Endothelial cell of umbilical vein (primary cell): ENCODE measurements around the gene CTSK. TPM values are rescaled to one million over a fixed set of nuclear protein-coding genes. Genes with fewer than 3 reads are reported as not detected.
A peak's percentile ranks its signal among the peaks of the same experiment; 100 is the strongest.

Experiments
- BruUV-seq: library from RNA; stranded (reverse); fragments of 400-500 nt; replicated peaks from 2 replicates; lab custom pipeline; 2021; lab: Mats Ljungman, UMichigan
- CTCF ChIA-PET: fragments of 300-600, 350-600 bp; sonication (Branson Sonifier 250); formaldehyde crosslinking; loops from one replicate; lab custom pipeline; 2021; ENCODE audit warnings: antibody characterized with exemption, inconsistent platforms; lab: Charles Lee
- POLR2A ChIA-PET: fragments of 300-600, 350-600 bp; sonication (Branson Sonifier 250); formaldehyde crosslinking; loops from one replicate; lab custom pipeline; 2021; ENCODE audit warnings: antibody characterized with exemption, inconsistent platforms; lab: Charles Lee
- DNase-seq: peaks from one replicate; pipeline ENCODE4 v3.0.0-alpha.2; 2011; ENCODE audit warnings: low read depth, low spot score
- FAIRE-seq: peaks from 2 replicates; lab custom pipeline; 2011; peaks lifted over from hg19 to GRCh38; lab: Jason Lieb, UNC
- H2AFZ ChIP-seq: 2 replicates; pipeline ENCODE4 v1.6.0; 2012; ENCODE audit warnings: low read depth, low read length, control low read depth, inconsistent platforms
- H3K27ac ChIP-seq: 2 replicates; pipeline ENCODE4 v1.5.1; 2011; ENCODE audit warnings: low read depth, mild to moderate bottlenecking, control low read depth, low read length, moderate library complexity; ENCODE audit not compliant: insufficient read depth
- H3K27me3 ChIP-seq, 2 experiments: 2 replicates each; pipeline versions ENCODE4 v1.6.0 to v1.6.1; 2011; ENCODE audit warnings: low read length in 2 of 2, mixed read lengths in 1 of 2; ENCODE audit not compliant: control insufficient read depth in 2 of 2, insufficient read depth in 2 of 2
- H3K36me3 ChIP-seq, 2 experiments: 2 replicates in 1 of 2; 3 replicates in 1 of 2; pipeline ENCODE4 v1.5.1; 2011; ENCODE audit warnings: low read length in 2 of 2, mild to moderate bottlenecking in 1 of 2, moderate library complexity in 1 of 2; ENCODE audit not compliant: control insufficient read depth in 2 of 2, insufficient read depth in 2 of 2; ENCODE audit errors: extremely low read depth in 1 of 2
- H3K4me1 ChIP-seq: 3 replicates; pipeline ENCODE4 v1.5.1; 2011; ENCODE audit warnings: mild to moderate bottlenecking, low read length; ENCODE audit not compliant: control insufficient read depth, insufficient read depth; ENCODE audit errors: extremely low read depth
- H3K4me2 ChIP-seq: 2 replicates; pipeline ENCODE4 v1.6.1; 2011; ENCODE audit warnings: low read length, control low read depth, mixed read lengths; ENCODE audit not compliant: insufficient read depth
- H3K4me3 ChIP-seq, 3 experiments: fragments of 200-600 bp in 1 of 3; sonication (generic), shearing (Covaris generic) in 1 of 3; replicated peaks in 1 of 3; 2 replicates each; pipeline ENCODE4 v1.5.1; 2011 to 2016; ENCODE audit warnings: control low read depth in 3 of 3, low read length in 3 of 3, mild to moderate bottlenecking in 2 of 3, inconsistent platforms in 1 of 3, low read depth in 1 of 3, moderate library complexity in 1 of 3; ENCODE audit not compliant: insufficient read depth in 1 of 3
- H3K79me2 ChIP-seq: 2 replicates; pipeline ENCODE4 v1.6.0; 2012; ENCODE audit warnings: low read length, inconsistent platforms; ENCODE audit not compliant: control insufficient read depth, insufficient read depth
- H3K9ac ChIP-seq: replicated peaks from 2 replicates; pipeline ENCODE3; 2011; ENCODE audit warnings: low read length, control low read depth; ENCODE audit not compliant: insufficient read depth; ENCODE audit errors: extremely low read depth
- H3K9me1 ChIP-seq: replicated peaks from 3 replicates; pipeline ENCODE4 v1.6.0; 2011; ENCODE audit warnings: mild to moderate bottlenecking, low read length; ENCODE audit not compliant: control insufficient read depth, insufficient read depth; ENCODE audit errors: extremely low read depth
- H3K9me3 ChIP-seq: replicated peaks from 2 replicates; pipeline ENCODE4 v1.5.1; 2012; ENCODE audit warnings: low read length, inconsistent platforms; ENCODE audit not compliant: control insufficient read depth, insufficient read depth
- H4K20me1 ChIP-seq: replicated peaks from 2 replicates; pipeline ENCODE3; 2011; ENCODE audit warnings: mild to moderate bottlenecking, low read length; ENCODE audit not compliant: control insufficient read depth, insufficient read depth; ENCODE audit errors: extremely low read depth
- EZH2 ChIP-seq: IDR thresholded peaks from 2 replicates; pipeline ENCODE4 v1.6.1; 2012; ENCODE audit warnings: borderline replicate concordance, low read depth, mild to moderate bottlenecking, moderate library complexity, low read length, inconsistent platforms; ENCODE audit not compliant: severe bottlenecking
- FOS ChIP-seq: IDR thresholded peaks from 2 replicates; pipeline ENCODE4 v1.6.1; 2011; ENCODE audit warnings: mild to moderate bottlenecking, low read length, moderate library complexity, borderline replicate concordance; ENCODE audit not compliant: insufficient read depth
- GATA2 ChIP-seq: IDR thresholded peaks from 2 replicates; pipeline ENCODE4 v1.7.0; 2011; ENCODE audit warnings: low read depth, mild to moderate bottlenecking, moderate library complexity, mixed read lengths, low read length; ENCODE audit not compliant: insufficient read length, insufficient read depth
- JUN ChIP-seq: IDR thresholded peaks from 2 replicates; pipeline ENCODE4 v1.6.1; 2011; ENCODE audit warnings: borderline replicate concordance, low read depth; ENCODE audit not compliant: insufficient read length, insufficient read depth
- MYC ChIP-seq: IDR thresholded peaks from one replicate; pipeline ENCODE4 v1.6.1; 2011; ENCODE audit warnings: mild to moderate bottlenecking, low read depth, low read length
- POLR2A ChIP-seq: IDR thresholded peaks from 2 replicates; pipeline ENCODE4 v1.6.1; 2012; ENCODE audit warnings: low read depth, mild to moderate bottlenecking, control low read depth, low read length
- POLR2AphosphoS5 ChIP-seq: IDR thresholded peaks from 2 replicates; pipeline ENCODE4 v1.6.1; 2012; ENCODE audit warnings: low read depth, mild to moderate bottlenecking, control low read depth, low read length, moderate library complexity; ENCODE audit not compliant: insufficient read depth
- dilution Hi-C: fragments of 300-500 bp; cut with MboI; formaldehyde crosslinking; loops from one replicate; pipeline ENCODE4 v1.15.0; 2019; ENCODE audit warnings: low sequenced_read_pairs; ENCODE audit not compliant: extremely low pct_ligation_motif_present
- intact Hi-C: fragments of 100-400 bp; cut with micrococcal nuclease; formaldehyde crosslinking; loops from one replicate; pipeline ENCODE4 v1.10.0; 2022
- polyA plus RNA-seq, 4 experiments: library from polyadenylated mRNA; depleted of rRNA in 3 of 4; stranded (reverse) in 3 of 4; unstranded in 1 of 4; fragments of >200 nt; gene quantifications; 2 replicates each; pipeline versions ENCODE4 v1.2.1 to v1.2.3, GENCODE V29; 2011 to 2012; ENCODE audit warnings: missing spikeins in 1 of 4
- total RNA-seq: library from RNA; stranded (reverse); gene quantifications from 2 replicates; pipeline ENCODE4 v1.2.3, GENCODE V29; 2021
- TF ChIP-seq, protein P1 (sequence below), 2 donors: IDR thresholded peaks; 1 replicate in 1 of 2; 2 replicates in 1 of 2; pipeline ENCODE4 v1.5.1; 2011; ENCODE audit warnings: low read length in 2 of 2, mild to moderate bottlenecking in 2 of 2, moderate library complexity in 2 of 2, control low read depth in 1 of 2, inconsistent platforms in 1 of 2, low read depth in 1 of 2; ENCODE audit not compliant: insufficient read depth in 1 of 2; ENCODE audit errors: extremely low read depth in 1 of 2
- TF ChIP-seq, protein P2 (sequence below): IDR thresholded peaks from 2 replicates; pipeline ENCODE4 v1.6.1; 2011; ENCODE audit not compliant: insufficient read depth, insufficient read length

The CTSK gene
- total and polyA plus RNA-seq, 2 donors (not counting 3 experiments of a cell fraction or from before 2014, with no cell fraction given) = 18.5 to 45.6 TPM

DNA sequence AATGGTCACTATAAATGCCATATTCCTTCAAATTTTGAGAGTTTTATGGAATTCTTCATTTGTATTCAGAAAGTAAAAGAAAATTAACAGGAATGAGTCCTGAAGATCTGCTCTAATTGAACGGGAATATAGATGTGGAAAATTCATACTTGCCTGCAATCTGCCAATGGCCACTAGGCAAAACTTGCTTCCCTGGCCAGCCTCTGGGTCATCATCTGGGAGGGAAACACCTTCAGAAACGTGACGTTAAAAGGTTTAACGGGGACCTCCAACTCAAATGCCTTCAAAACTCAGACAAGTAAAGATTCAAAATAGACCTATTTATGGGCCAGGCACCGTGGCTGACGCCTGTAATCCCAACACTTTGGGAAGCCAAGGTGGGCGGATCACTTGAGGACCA lies 21.7 kb upstream of the CTSK start:
- intact Hi-C loops (no loop called here), dilution Hi-C loops (no loop called here)
- H3K4me2 ChIP-seq = no peak overlapping the region
- ChIA-PET POLR2A (no interaction called here), CTCF (interaction anchor here (1.5 kb wide), 1 partner anchor 93 kb away, joined by 5 read pairs; no protein-coding TSS in a partner anchor)
- H3K36me3 ChIP-seq = peaks cover 8 to 30% of the 10 kb centered on the region in 2 experiments
- H4K20me1 ChIP-seq = no peaks in the 10 kb centered on the region
- H3K4me3 ChIP-seq = no peak overlapping the region
- no peak overlapping the region for H2AFZ ChIP-seq
- DNase-seq (no peak), FAIRE-seq (no peak)
- H3K27me3 ChIP-seq = no peaks in the 10 kb centered on the region
- no peaks in the 10 kb centered on the region for H3K9me1 ChIP-seq
- TF ChIP-seq FOS = no peak
- TF ChIP-seq, protein P1, sequence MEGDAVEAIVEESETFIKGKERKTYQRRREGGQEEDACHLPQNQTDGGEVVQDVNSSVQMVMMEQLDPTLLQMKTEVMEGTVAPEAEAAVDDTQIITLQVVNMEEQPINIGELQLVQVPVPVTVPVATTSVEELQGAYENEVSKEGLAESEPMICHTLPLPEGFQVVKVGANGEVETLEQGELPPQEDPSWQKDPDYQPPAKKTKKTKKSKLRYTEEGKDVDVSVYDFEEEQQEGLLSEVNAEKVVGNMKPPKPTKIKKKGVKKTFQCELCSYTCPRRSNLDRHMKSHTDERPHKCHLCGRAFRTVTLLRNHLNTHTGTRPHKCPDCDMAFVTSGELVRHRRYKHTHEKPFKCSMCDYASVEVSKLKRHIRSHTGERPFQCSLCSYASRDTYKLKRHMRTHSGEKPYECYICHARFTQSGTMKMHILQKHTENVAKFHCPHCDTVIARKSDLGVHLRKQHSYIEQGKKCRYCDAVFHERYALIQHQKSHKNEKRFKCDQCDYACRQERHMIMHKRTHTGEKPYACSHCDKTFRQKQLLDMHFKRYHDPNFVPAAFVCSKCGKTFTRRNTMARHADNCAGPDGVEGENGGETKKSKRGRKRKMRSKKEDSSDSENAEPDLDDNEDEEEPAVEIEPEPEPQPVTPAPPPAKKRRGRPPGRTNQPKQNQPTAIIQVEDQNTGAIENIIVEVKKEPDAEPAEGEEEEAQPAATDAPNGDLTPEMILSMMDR (IDR thresholded peaks at IDR 0.05; ENCODE audit: extremely low read depth in 1 of 2, insufficient read depth in 1 of 2, low read depth in 1 of 2, low read length in 2 of 2) = peak; percentile 19 to 32
- H3K27ac ChIP-seq = no peak overlapping the region
- no TSS peak for BruUV-seq
- no peaks in the 10 kb centered on the region for H3K9me3 ChIP-seq
- H3K4me1 ChIP-seq = no peaks in the 10 kb centered on the region
- H3K79me2 ChIP-seq = no peaks in the 10 kb centered on the region
- no peak overlapping the region for H3K9ac ChIP-seq

DNA sequence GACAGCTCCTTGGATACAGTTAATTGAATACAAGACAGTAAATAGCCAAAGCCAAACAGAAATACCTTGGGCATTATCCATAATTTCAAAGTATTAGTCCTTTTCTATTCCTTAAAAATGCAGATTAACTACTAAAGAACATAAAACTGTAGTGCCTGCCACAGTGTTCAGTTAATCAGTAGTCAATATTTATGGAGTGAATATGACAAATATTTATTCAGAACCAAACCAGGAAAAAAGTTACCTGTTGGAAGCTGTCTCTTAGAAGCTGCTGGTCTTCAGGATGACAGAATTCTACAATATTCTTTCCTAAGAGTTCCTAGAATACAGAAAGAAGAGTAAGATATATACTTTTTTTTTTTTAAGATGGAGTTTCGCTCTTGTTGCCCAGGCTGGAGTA lies 18.2 kb upstream of the CTSK start:
- intact Hi-C loops = no loop called here
- no peak for FAIRE-seq
- Histone ChIP-seq H2AFZ (no peak overlapping the region), H3K27me3 (no peaks in the 10 kb centered on the region), H3K9me1 (no peaks in the 10 kb centered on the region), H3K4me1 (no peaks in the 10 kb centered on the region), H4K20me1 (no peaks in the 10 kb centered on the region), H3K27ac (no peak overlapping the region), H3K36me3 (peaks cover 3 to 20% of the 10 kb centered on the region in 2 experiments), H3K4me3 (no peak overlapping the region), H3K9ac (no peak overlapping the region), H3K79me2 (no peaks in the 10 kb centered on the region), H3K4me2 (no peak overlapping the region), H3K9me3 (no peaks in the 10 kb centered on the region)
- CTCF ChIA-PET = interaction anchor here (1.1 to 2.3 kb wide), 4 partner anchors 13 to 134 kb away, joined by 4 to 5 read pairs (median 4); partner anchors contain the start of gene CTSK
- dilution Hi-C loops = no loop called here
- DNase-seq = no peak
- TF ChIP-seq, protein P1 (IDR thresholded peaks at IDR 0.05; ENCODE audit: extremely low read depth in 1 of 2, insufficient read depth in 1 of 2, low read depth in 1 of 2, low read length in 2 of 2) = no peak
- TF ChIP-seq POLR2A = no peak
- no peak for TF ChIP-seq POLR2AphosphoS5
- no peak for TF ChIP-seq EZH2
- TF ChIP-seq, protein P2, sequence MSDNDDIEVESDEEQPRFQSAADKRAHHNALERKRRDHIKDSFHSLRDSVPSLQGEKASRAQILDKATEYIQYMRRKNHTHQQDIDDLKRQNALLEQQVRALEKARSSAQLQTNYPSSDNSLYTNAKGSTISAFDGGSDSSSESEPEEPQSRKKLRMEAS = no peak
- TF ChIP-seq GATA2 = no peak
- no peak for TF ChIP-seq JUN
- no peak for TF ChIP-seq FOS
- TF ChIP-seq MYC = no peak
- POLR2A ChIA-PET = no interaction called here
- no TSS peak for BruUV-seq
